Activated naive CD8-positive, alpha-beta T cell (primary cell): ENCODE results near the gene GSDMA.
"Not testable (repeated sequence)": the region's sequence is repeated elsewhere in the genome, so short reads cannot be mapped to it uniquely, and the experiment has no call there.

Experiments used
- H3K27ac Mint-ChIP-seq: one replicate; pipeline ENCODE4 v1.8.0; 2021; ENCODE audit warnings: mixed read lengths
- H3K27me3 Mint-ChIP-seq: one replicate; pipeline ENCODE4 v1.8.0; 2021; ENCODE audit warnings: mixed read lengths
- H3K36me3 Mint-ChIP-seq: one replicate; pipeline ENCODE4 v1.8.0; 2021; ENCODE audit warnings: mixed read lengths
- H3K4me1 Mint-ChIP-seq: one replicate; pipeline ENCODE4 v1.8.0; 2021; ENCODE audit warnings: low read depth, mixed read lengths
- H3K4me3 Mint-ChIP-seq: one replicate; pipeline ENCODE4 v1.8.0; 2021; ENCODE audit warnings: mild to moderate bottlenecking, mixed read lengths
- H3K9me3 Mint-ChIP-seq: one replicate; pipeline ENCODE4 v1.8.0; 2021; ENCODE audit warnings: low read depth, mixed read lengths

Gene GSDMA

DNA sequence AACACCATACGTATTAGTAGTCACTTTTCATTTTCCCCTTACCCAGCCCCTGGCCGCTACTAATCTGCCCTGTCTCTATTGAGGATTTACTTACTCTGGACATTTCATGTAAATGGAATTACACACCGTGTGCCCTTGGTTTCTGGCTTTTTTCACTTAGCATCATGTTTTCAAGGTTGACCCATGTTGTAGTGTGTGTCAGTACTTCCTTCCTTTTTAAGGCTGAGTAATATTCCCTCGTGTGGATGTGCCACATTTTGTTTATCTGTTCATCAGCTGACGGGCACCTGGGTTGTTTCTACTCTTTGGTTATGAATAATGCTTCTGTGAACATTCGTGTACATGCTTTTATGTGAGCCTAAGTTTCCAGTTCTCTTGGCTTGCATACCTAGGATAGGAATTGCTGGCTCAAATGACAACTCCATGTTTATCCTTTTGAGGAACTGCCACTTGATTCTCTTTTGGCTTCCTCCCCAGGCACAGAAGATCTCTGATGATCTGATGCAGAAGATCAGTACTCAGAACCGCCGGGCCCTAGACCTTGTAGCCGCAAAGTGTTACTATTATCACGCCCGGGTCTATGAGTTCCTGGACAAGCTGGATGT is 25.5 kb downstream of the GSDMA start:
- H3K27ac Mint-ChIP-seq = peak overlapping the region; percentile 34
- H3K36me3 Mint-ChIP-seq = peaks cover 10% of the 10 kb centered on the region
- H3K4me1 Mint-ChIP-seq = peaks cover 11% of the 10 kb centered on the region
- H3K9me3 Mint-ChIP-seq = no peaks in the 10 kb centered on the region
- H3K4me3 Mint-ChIP-seq = no peak overlapping the region
- H3K27me3 Mint-ChIP-seq = no peaks in the 10 kb centered on the region

- no peaks in the 10 kb centered on the region for H3K9me3 Mint-ChIP-seq
- no peaks in the 10 kb centered on the region for H3K27me3 Mint-ChIP-seq
- no peak overlapping the region for H3K27ac Mint-ChIP-seq
- H3K4me3 Mint-ChIP-seq = no peak overlapping the region
- H3K36me3 Mint-ChIP-seq = peaks cover 11% of the 10 kb centered on the region
- no peaks in the 10 kb centered on the region for H3K4me1 Mint-ChIP-seq
Measured at GRCh38 chr17:39994448-39994847, 31.6 kb downstream of the GSDMA start.

DNA sequence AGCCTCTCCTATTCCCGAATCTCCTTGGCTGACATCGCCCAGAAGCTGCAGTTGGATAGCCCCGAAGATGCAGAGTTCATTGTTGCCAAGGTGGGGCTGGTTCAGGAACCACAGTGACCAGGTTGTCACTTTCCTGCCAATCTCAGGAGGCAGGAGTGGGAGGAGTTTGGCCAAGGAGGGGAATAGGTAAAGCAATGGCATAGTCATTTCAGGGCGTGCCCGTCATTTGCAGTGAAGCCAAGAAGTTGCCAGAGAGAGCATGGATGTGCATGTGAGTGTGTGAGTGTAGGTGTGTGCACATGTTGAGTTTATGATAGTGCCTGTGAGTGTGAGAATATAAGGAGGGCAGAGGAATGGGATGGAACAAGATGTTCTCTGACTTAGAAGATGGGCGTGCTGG is 32.6 kb downstream of the GSDMA start:
- Mint-ChIP-seq H3K27me3 (no peaks in the 10 kb centered on the region), H3K27ac (no peak overlapping the region), H3K4me3 (no peak overlapping the region), H3K36me3 (peaks cover 11% of the 10 kb centered on the region), H3K4me1 (no peaks in the 10 kb centered on the region), H3K9me3 (no peaks in the 10 kb centered on the region)

GRCh38 chr17:39996162-39996561 is 33.4 kb downstream of the GSDMA start:
- H3K9me3 Mint-ChIP-seq = no peaks in the 10 kb centered on the region
- no peak overlapping the region for H3K4me3 Mint-ChIP-seq
- no peak overlapping the region for H3K27ac Mint-ChIP-seq
- no peaks in the 10 kb centered on the region for H3K27me3 Mint-ChIP-seq
- H3K36me3 Mint-ChIP-seq = peaks cover 11% of the 10 kb centered on the region
- H3K4me1 Mint-ChIP-seq = no peaks in the 10 kb centered on the region

- H3K27ac Mint-ChIP-seq = no peak overlapping the region
- no peaks in the 10 kb centered on the region for H3K4me1 Mint-ChIP-seq
- H3K27me3 Mint-ChIP-seq = no peaks in the 10 kb centered on the region
- H3K36me3 Mint-ChIP-seq = peaks cover 11% of the 10 kb centered on the region
- H3K9me3 Mint-ChIP-seq = no peaks in the 10 kb centered on the region
- no peak overlapping the region for H3K4me3 Mint-ChIP-seq
Measured at GRCh38 chr17:39996800-39997199, 34.0 kb downstream of the GSDMA start.

DNA sequence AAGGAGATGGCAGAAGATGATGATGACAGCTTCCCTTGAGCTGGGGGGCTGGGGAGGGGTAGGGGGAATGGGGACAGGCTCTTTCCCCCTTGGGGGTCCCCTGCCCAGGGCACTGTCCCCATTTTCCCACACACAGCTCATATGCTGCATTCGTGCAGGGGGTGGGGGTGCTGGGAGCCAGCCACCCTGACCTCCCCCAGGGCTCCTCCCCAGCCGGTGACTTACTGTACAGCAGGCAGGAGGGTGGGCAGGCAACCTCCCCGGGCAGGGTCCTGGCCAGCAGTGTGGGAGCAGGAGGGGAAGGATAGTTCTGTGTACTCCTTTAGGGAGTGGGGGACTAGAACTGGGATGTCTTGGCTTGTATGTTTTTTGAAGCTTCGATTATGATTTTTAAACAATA is 34.7 kb downstream of the GSDMA start:
- Mint-ChIP-seq H3K27me3 (no peaks in the 10 kb centered on the region), H3K27ac (no peak overlapping the region), H3K4me1 (no peaks in the 10 kb centered on the region), H3K36me3 (peaks cover 11% of the 10 kb centered on the region), H3K9me3 (no peaks in the 10 kb centered on the region), H3K4me3 (no peak overlapping the region)

GRCh38 chr17:39999067-39999466 is 36.3 kb downstream of the GSDMA start:
- H3K36me3 Mint-ChIP-seq = peaks cover 7% of the 10 kb centered on the region
- no peaks in the 10 kb centered on the region for H3K27me3 Mint-ChIP-seq
- H3K4me3 Mint-ChIP-seq = no peak overlapping the region
- H3K4me1 Mint-ChIP-seq = no peaks in the 10 kb centered on the region
- no peak overlapping the region for H3K27ac Mint-ChIP-seq
- H3K9me3 Mint-ChIP-seq = no peaks in the 10 kb centered on the region

DNA sequence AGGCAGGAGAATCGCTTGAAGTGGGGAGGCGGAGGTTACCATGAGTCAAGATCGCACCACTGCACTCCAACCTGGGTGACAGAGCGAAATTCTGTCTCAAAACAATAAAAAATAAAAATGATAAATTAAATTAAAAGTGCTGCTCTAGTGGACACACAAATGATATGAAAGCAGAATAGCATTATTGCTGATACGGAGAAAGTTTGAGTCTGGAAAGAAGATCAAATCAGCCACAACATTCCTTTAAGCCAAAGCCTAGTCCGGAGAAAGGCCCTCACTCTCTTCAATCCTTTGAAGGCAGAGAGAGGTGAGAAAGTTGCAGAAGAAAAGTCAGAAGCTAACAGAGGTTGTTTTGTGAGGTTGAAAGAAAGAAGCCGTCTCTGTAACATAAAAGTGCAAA is 37.4 kb downstream of the GSDMA start:
- H3K27ac Mint-ChIP-seq = no peak overlapping the region
- no peaks in the 10 kb centered on the region for H3K4me1 Mint-ChIP-seq
- peaks cover 4% of the 10 kb centered on the region for H3K36me3 Mint-ChIP-seq
- no peak overlapping the region for H3K4me3 Mint-ChIP-seq
- no peaks in the 10 kb centered on the region for H3K27me3 Mint-ChIP-seq
- H3K9me3 Mint-ChIP-seq = no peaks in the 10 kb centered on the region

DNA sequence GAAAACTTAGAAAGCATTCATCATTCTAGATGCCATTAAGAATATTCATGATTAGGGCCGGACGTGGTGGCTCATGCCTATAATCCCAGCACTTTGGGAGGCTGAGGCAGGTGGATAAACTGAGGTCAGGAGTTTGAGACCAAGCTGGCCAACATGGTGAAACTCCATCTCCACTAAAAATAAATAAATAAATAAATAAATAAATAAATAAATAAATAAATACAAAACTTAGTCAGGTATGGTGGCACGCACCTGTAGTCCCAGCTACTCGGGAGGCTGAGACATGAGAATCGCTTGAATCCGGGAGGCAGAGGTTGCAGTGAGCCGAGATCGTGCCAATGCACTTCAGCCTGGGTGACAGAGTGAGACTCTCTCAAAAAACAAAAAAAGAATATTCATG is 38.5 kb downstream of the GSDMA start:
- not testable (repeated sequence) for H3K27ac Mint-ChIP-seq, H3K4me3 Mint-ChIP-seq, H3K36me3 Mint-ChIP-seq

DNA sequence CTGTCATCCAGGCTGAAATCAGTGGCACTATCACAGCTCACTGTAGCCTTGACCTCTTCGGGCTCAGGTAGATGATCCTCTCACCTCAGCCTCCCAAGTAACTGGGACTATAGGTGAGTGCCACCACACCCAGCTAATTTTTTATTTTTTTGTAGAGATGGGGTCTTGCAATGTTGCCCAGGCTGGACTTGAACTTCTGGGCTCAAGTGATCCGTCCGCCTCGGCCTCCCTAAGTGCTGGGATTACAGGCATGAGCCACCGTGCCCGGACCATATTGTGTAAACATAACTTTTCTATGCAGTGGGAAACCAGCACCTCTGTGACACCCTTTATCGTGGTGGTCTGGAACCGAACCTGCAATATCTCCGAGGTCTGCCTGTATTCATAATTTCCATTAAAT is 41.3 kb downstream of the GSDMA start:
- Mint-ChIP-seq H3K4me3 (no peak overlapping the region), H3K36me3 (no peaks in the 10 kb centered on the region), H3K4me1 (no peaks in the 10 kb centered on the region)

More for the DNA sequence above, 38.5 kb downstream of the GSDMA start:
- H3K9me3 Mint-ChIP-seq, H3K27me3 Mint-ChIP-seq, H3K4me1 Mint-ChIP-seq: not testable (repeated sequence)

GRCh38 chr17:40004712-40005111 is 41.9 kb downstream of the GSDMA start:
- H3K9me3 Mint-ChIP-seq = no peaks in the 10 kb centered on the region
- no peaks in the 10 kb centered on the region for H3K36me3 Mint-ChIP-seq
- H3K27ac Mint-ChIP-seq = no peak overlapping the region
- H3K4me3 Mint-ChIP-seq = no peak overlapping the region
- H3K27me3 Mint-ChIP-seq = no peaks in the 10 kb centered on the region
- H3K4me1 Mint-ChIP-seq = no peaks in the 10 kb centered on the region

More for the DNA sequence above, 41.3 kb downstream of the GSDMA start:
- no peaks in the 10 kb centered on the region for H3K27me3 Mint-ChIP-seq
- no peak overlapping the region for H3K27ac Mint-ChIP-seq
- no peaks in the 10 kb centered on the region for H3K9me3 Mint-ChIP-seq

- H3K36me3 Mint-ChIP-seq = no peaks in the 10 kb centered on the region
- no peaks in the 10 kb centered on the region for H3K27me3 Mint-ChIP-seq
- H3K27ac Mint-ChIP-seq = no peak overlapping the region
- H3K4me3 Mint-ChIP-seq = no peak overlapping the region
- H3K4me1 Mint-ChIP-seq = peaks cover 7% of the 10 kb centered on the region
- H3K9me3 Mint-ChIP-seq = no peaks in the 10 kb centered on the region
Measured at GRCh38 chr17:40005520-40005919, 42.7 kb downstream of the GSDMA start.

DNA sequence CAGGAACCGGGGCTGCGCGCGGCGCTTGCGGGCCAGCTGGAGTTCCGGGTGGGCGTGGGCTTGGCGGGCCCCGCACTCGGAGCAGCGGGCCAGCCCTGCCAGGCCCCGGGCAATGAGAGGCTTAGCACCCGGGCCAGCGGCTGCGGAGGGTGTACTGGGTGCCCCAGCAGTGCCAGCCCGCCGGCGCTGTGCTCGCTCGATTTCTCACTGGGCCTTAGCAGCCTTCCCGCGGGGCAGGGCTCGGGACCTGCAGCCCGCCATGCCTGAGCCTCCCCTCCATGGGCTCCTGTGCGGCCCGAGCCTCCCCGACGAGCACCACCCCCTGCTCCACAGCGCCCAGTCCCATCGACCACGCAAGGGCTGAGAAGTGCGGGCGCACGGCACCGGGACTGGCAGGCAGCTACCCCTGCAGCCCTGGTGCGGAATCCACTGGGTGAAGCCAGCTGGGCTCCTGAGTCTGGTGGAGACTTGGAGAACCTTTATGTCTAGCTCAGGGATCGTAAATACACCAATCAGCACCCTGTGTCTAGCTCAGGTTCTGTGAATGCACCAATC is 48.2 kb downstream of the GSDMA start:
- H3K36me3 Mint-ChIP-seq, H3K9me3 Mint-ChIP-seq, H3K27ac Mint-ChIP-seq, H3K27me3 Mint-ChIP-seq, H3K4me3 Mint-ChIP-seq: not testable (repeated sequence)
- H3K4me1 Mint-ChIP-seq = peaks cover 12% of the 10 kb centered on the region

GRCh38 chr17:40012017-40012647 is 49.3 kb downstream of the GSDMA start:
- H3K9me3 Mint-ChIP-seq, H3K4me3 Mint-ChIP-seq, H3K36me3 Mint-ChIP-seq, H3K27ac Mint-ChIP-seq, H3K27me3 Mint-ChIP-seq: not testable (repeated sequence)
- peaks cover 12% of the 10 kb centered on the region for H3K4me1 Mint-ChIP-seq

DNA sequence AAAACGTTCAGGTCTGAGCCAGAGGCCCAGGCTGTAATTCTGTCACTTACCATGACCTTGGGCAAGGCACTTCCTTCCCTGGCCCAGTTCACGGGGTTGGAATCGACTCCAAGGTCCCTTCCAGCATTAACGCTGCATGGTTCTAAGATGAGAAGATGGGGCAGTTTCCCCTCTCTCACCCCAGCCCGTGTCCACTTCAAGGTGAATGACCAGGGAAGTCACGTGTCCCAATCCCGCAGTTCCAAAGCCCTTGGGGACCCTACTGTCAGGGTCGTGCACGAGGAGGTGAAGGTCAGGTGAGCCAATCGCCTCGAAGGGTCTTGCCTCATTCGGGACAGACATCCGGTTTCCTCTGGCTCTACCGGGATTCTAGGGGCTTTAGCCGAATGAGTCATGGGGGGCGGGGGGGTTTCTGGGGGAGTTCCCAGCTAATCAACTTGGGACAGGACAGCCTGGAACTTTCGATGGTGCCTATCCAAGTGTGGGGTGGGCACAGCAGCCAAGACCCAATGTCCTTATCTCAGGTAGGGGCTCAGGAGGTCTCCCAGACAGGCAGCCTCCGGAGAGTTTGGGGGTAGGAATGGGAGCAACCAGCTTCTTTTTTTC is 51.7 kb downstream of the GSDMA start:
- H3K27ac Mint-ChIP-seq = no peak overlapping the region
- no peak overlapping the region for H3K4me3 Mint-ChIP-seq
- no peaks in the 10 kb centered on the region for H3K27me3 Mint-ChIP-seq
- H3K9me3 Mint-ChIP-seq = no peaks in the 10 kb centered on the region
- peaks cover 12% of the 10 kb centered on the region for H3K4me1 Mint-ChIP-seq
- no peaks in the 10 kb centered on the region for H3K36me3 Mint-ChIP-seq
